SK-N-MC (cell line): ENCODE results near the gene SBSN.

Experiments used
- EZH2 ChIP-seq: fragments of 200-600 bp; sonication (generic); IDR thresholded peaks from one replicate; pipeline ENCODE4 v1.6.1; 2017; ENCODE audit warnings: antibody characterized with exemption
- FOXP2 ChIP-seq: optimal IDR thresholded peaks from 2 replicates; pipeline ENCODE3; 2011; ENCODE audit warnings: mild to moderate bottlenecking, moderate library complexity; ENCODE audit not compliant: insufficient read depth; ENCODE audit errors: extremely low read length, control extremely low read depth
- POLR2AphosphoS5 ChIP-seq: IDR thresholded peaks from 2 replicates; pipeline ENCODE4 v1.6.1; 2012; ENCODE audit warnings: mild to moderate bottlenecking, low read depth, low read length, borderline replicate concordance

- TF ChIP-seq POLR2AphosphoS5 (no peak), EZH2 (no peak), FOXP2 (no peak)
These were observed 14.4 kb downstream of the SBSN start, which contains the start of gene DMKN for GRCh38 chr19:35513628-35514281.
